Measurements from ENCODE around the gene GPR32. TPM values are rescaled to one million over a fixed set of nuclear protein-coding genes. Genes with fewer than 3 reads are reported as not detected.

GPR32 gene
- total RNA-seq, 1 donor from 2014 or later, result not detected

Other genes starting within 250 kb of the GPR32 start
- not detected in 2 replicates for gene LRRC4B, start 202.0 kb upstream of the GPR32 start, total RNA-seq
- 0.53 and 0.82 TPM in 2 replicates for gene SYT3, start 130.6 kb upstream of the GPR32 start, total RNA-seq
- 3.1 and 9.0 TPM in 2 replicates for gene C19orf81, start 121.0 kb upstream of the GPR32 start, total RNA-seq
- 1.2 and 2.0 TPM in 2 replicates for gene SHANK1, start 50.7 kb upstream of the GPR32 start, total RNA-seq
- gene CLEC11A, start 47.1 kb upstream of the GPR32 start, total RNA-seq, result 14.4 and 16.2 TPM in 2 replicates
- gene ACP4, start 20.0 kb downstream of the GPR32 start, total RNA-seq, result not detected in 2 replicates
- gene KLK1, start 53.3 kb downstream of the GPR32 start, total RNA-seq, result not detected in 2 replicates
- gene KLK15, start 63.1 kb downstream of the GPR32 start, total RNA-seq, result not detected in 2 replicates
- gene KLK3, start 84.5 kb downstream of the GPR32 start, total RNA-seq, result not detected in 2 replicates
- not detected in 2 replicates for gene KLK2, start 103.0 kb downstream of the GPR32 start, total RNA-seq
- gene KLK4, start 140.9 kb downstream of the GPR32 start, total RNA-seq, result not detected in 2 replicates
- gene KLK5, start 182.6 kb downstream of the GPR32 start, total RNA-seq, result not detected in 2 replicates
- gene KLK6, start 199.1 kb downstream of the GPR32 start, total RNA-seq, result not detected in 2 replicates
- gene KLK7, start 213.5 kb downstream of the GPR32 start, total RNA-seq, result not detected in 2 replicates
- not detected in 2 replicates for gene KLK8, start 231.1 kb downstream of the GPR32 start, total RNA-seq
- gene KLK10, start 249.2 kb downstream of the GPR32 start, total RNA-seq, result not detected in 2 replicates